Activated B cell treated with CpG ODN at 0.5 μM for 24 hours (primary cell): ENCODE data around the gene EML1. TPM values are rescaled to one million over a fixed set of nuclear protein-coding genes. Genes with fewer than 3 reads are reported as not detected.

Experiments
- ATAC-seq: fragments of 200-7000 bp; cut with Tn5 transposase; one replicate; pipeline ENCODE4 v1.10.0; 2021; ENCODE audit warnings: low read depth, mild to moderate bottlenecking, moderate library complexity
- CTCF ChIA-PET: fragments of 350-600 bp; sonication (Branson Sonifier 250); formaldehyde crosslinking; loops from one replicate; lab custom pipeline; 2021; ENCODE audit warnings: antibody characterized with exemption; lab: Charles Lee
- POLR2A ChIA-PET: fragments of 350-600 bp; sonication (Branson Sonifier 250); formaldehyde crosslinking; loops from one replicate; lab custom pipeline; 2021; ENCODE audit warnings: antibody characterized with exemption; lab: Charles Lee
- DNase-seq: peaks from one replicate; pipeline ENCODE4 v3.0.0; 2022
- H3K27ac Mint-ChIP-seq: one replicate; pipeline ENCODE4 v1.8.0; 2020; ENCODE audit warnings: mixed read lengths
- H3K27me3 Mint-ChIP-seq: one replicate; pipeline ENCODE4 v1.8.0; 2021; ENCODE audit warnings: mixed read lengths
- H3K36me3 Mint-ChIP-seq: one replicate; pipeline ENCODE4 v1.8.0; 2021; ENCODE audit warnings: low read depth, mixed read lengths
- H3K4me1 Mint-ChIP-seq: one replicate; pipeline ENCODE4 v1.8.0; 2021; ENCODE audit warnings: mixed read lengths
- H3K4me3 Mint-ChIP-seq: one replicate; pipeline ENCODE4 v1.8.0; 2020; ENCODE audit warnings: mild to moderate bottlenecking, mixed read lengths
- H3K9me3 Mint-ChIP-seq: one replicate; pipeline ENCODE4 v1.8.0; 2020; ENCODE audit warnings: mixed read lengths
- CTCF ChIP-seq: fragments of 200-600 bp; IDR thresholded peaks from one replicate; pipeline ENCODE4 v1.8.0; 2022; ENCODE audit warnings: antibody characterized with exemption, mild to moderate bottlenecking
- intact Hi-C: fragments of 100-400 bp; cut with micrococcal nuclease; formaldehyde crosslinking; loops from one replicate; pipeline ENCODE4 v1.15.1; 2024
- total RNA-seq: library from RNA; stranded (reverse); gene quantifications from 2 replicates; pipeline ENCODE4 v1.2.3, GENCODE V29; 2022

The EML1 gene
- total RNA-seq, 1 donor from 2014 or later: not detected

GRCh38 chr14:99896361-99896760 is 103.1 kb downstream of the EML1 start:
- Mint-ChIP-seq H3K36me3 (no peaks in the 10 kb centered on the region), H3K27ac (no peak overlapping the region), H3K9me3 (no peaks in the 10 kb centered on the region), H3K4me3 (no peak overlapping the region), H3K27me3 (peaks cover 17% of the 10 kb centered on the region), H3K4me1 (no peaks in the 10 kb centered on the region)
- ATAC-seq (no peak), DNase-seq (no peak)
- ChIA-PET POLR2A (no interaction called here), CTCF (interaction anchor here (1.4 to 1.7 kb wide), 2 partner anchors 8 to 9 kb away, joined by 3 to 4 read pairs; no protein-coding TSS in a partner anchor)
- intact Hi-C loops: no loop called here
- TF ChIP-seq CTCF: no peak

- peaks cover 7% of the 10 kb centered on the region for H3K9me3 Mint-ChIP-seq
- DNase-seq (no peak), ATAC-seq (no peak)
- H3K4me1 Mint-ChIP-seq: no peaks in the 10 kb centered on the region
- H3K27ac Mint-ChIP-seq: no peak overlapping the region
- TF ChIP-seq CTCF: no peak
- intact Hi-C loops: no loop called here
- CTCF ChIA-PET: interaction anchor here (0.5 to 1.4 kb wide), 3 partner anchors 14 to 22 kb away, joined by 3 to 4 read pairs (median 3); no protein-coding TSS in a partner anchor
- POLR2A ChIA-PET: interaction anchor here (0.7 kb wide), 1 partner anchor 10 kb away, joined by 3 read pairs; no protein-coding TSS in a partner anchor
- H3K4me3 Mint-ChIP-seq: no peak overlapping the region
- H3K27me3 Mint-ChIP-seq: peaks cover 12% of the 10 kb centered on the region
- no peaks in the 10 kb centered on the region for H3K36me3 Mint-ChIP-seq
Measured at GRCh38 chr14:99899578-99900178, 106.5 kb downstream of the EML1 start.

DNA sequence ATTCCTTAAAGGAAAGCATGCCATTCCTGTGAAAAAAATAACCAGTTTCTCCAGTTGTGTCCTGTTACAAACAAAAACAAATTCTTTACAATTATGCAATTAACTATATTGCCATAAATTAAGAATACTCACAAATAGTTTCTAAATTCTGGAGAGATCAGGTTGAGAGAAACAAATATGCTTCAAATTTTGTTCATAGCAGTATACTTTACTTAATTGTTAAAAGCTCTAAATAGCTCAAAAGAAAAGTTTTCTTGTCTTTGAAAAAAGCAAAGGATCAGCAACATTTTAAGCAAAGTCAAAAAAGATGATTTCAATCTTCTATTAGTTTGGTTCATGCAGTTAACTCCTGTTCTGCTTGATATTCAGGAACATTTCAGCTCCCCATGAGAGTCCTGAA is 109.7 kb downstream of the EML1 start:
- Mint-ChIP-seq H3K27me3 (peaks cover 6% of the 10 kb centered on the region), H3K36me3 (no peaks in the 10 kb centered on the region), H3K27ac (no peak overlapping the region), H3K4me3 (no peak overlapping the region), H3K4me1 (no peaks in the 10 kb centered on the region), H3K9me3 (peaks cover 7% of the 10 kb centered on the region)
- ATAC-seq (no peak), DNase-seq (no peak)
- intact Hi-C loops: no loop called here
- ChIA-PET CTCF (no interaction called here), POLR2A (no interaction called here)
- no peak for TF ChIP-seq CTCF

GRCh38 chr14:99904506-99904905 is 111.3 kb downstream of the EML1 start:
- intact Hi-C loops: no loop called here
- no peak for ATAC-seq
- Mint-ChIP-seq H3K27me3 (peaks cover 6% of the 10 kb centered on the region), H3K27ac (no peak overlapping the region), H3K4me3 (no peak overlapping the region), H3K4me1 (no peaks in the 10 kb centered on the region), H3K9me3 (peaks cover 7% of the 10 kb centered on the region), H3K36me3 (no peaks in the 10 kb centered on the region)
- no peak for DNase-seq
- ChIA-PET POLR2A (no interaction called here), CTCF (interaction anchor here (0.7 kb wide), 1 partner anchor 369 kb away, joined by 4 read pairs; no protein-coding TSS in a partner anchor)
- no peak for TF ChIP-seq CTCF

GRCh38 chr14:99905121-99905520 is 111.9 kb downstream of the EML1 start:
- ATAC-seq (no peak), DNase-seq (no peak)
- POLR2A ChIA-PET: no interaction called here
- no peak for TF ChIP-seq CTCF
- Mint-ChIP-seq H3K27me3 (peaks cover 8% of the 10 kb centered on the region), H3K4me3 (no peak overlapping the region), H3K4me1 (no peaks in the 10 kb centered on the region), H3K36me3 (no peaks in the 10 kb centered on the region), H3K9me3 (peaks cover 7% of the 10 kb centered on the region), H3K27ac (no peak overlapping the region)
- intact Hi-C loops: no loop called here
- CTCF ChIA-PET: no interaction called here
